AG10803 (cell line): ENCODE measurements around the gene ETV6.
"Not testable (repeated sequence)": the region's sequence is repeated elsewhere in the genome, so short reads cannot be mapped to it uniquely, and the experiment has no call there.

Experiments used
- DNase-seq: peaks from one replicate; pipeline ENCODE4 v3.0.0; 2010; ENCODE audit warnings: low read depth
- H3K4me3 ChIP-seq: 2 replicates; pipeline ENCODE4 v1.5.1; 2011; ENCODE audit warnings: mild to moderate bottlenecking, low read length, control low read depth
- CTCF ChIP-seq: conservative IDR thresholded peaks from 2 replicates; pipeline ENCODE4 v1.5.1; 2011; ENCODE audit warnings: mild to moderate bottlenecking, low read length, control low read depth, inconsistent platforms

Gene ETV6

GRCh38 chr12:11905534-11905933 is 256.1 kb downstream of the ETV6 start:
- TF ChIP-seq CTCF, result no peak
- no peak overlapping the region for H3K4me3 ChIP-seq
- no peak for DNase-seq

GRCh38 chr12:11906286-11906935 is 256.9 kb downstream of the ETV6 start:
- peak; percentile 89 for DNase-seq
- no peak overlapping the region for H3K4me3 ChIP-seq
- TF ChIP-seq CTCF, result no peak

- no peak for TF ChIP-seq CTCF
Measured at GRCh38 chr12:11907625-11908024, 258.2 kb downstream of the ETV6 start.

GRCh38 chr12:11909406-11909805 is 259.9 kb downstream of the ETV6 start:
- not testable (repeated sequence) for DNase-seq, H3K4me3 ChIP-seq

More at GRCh38 chr12:11907625-11908024, 258.2 kb downstream of the ETV6 start:
- no peak overlapping the region for H3K4me3 ChIP-seq
- DNase-seq, result no peak

GRCh38 chr12:11916113-11916512 is 266.6 kb downstream of the ETV6 start:
- TF ChIP-seq CTCF, result no peak
- no peak overlapping the region for H3K4me3 ChIP-seq
- no peak for DNase-seq

GRCh38 chr12:11916771-11917170 is 267.3 kb downstream of the ETV6 start:
- no peak for TF ChIP-seq CTCF
- DNase-seq, result no peak
- H3K4me3 ChIP-seq, result no peak overlapping the region

GRCh38 chr12:11917501-11917900 is 268.0 kb downstream of the ETV6 start:
- no peak overlapping the region for H3K4me3 ChIP-seq
- no peak for TF ChIP-seq CTCF
- no peak for DNase-seq
